Fibroblast of the aortic adventitia (primary cell): ENCODE data around the gene C4B. TPM values are rescaled to one million over a fixed set of nuclear protein-coding genes. Genes with fewer than 3 reads are reported as not detected.
"Not testable (repeated sequence)": the region's sequence is repeated elsewhere in the genome, so short reads cannot be mapped to it uniquely, and the experiment has no call there.

ENCODE experiments used
- DNase-seq: peaks from one replicate; pipeline ENCODE4 v3.0.0-alpha.2; 2010; ENCODE audit warnings: low read depth
- H3K4me3 ChIP-seq: 2 replicates; pipeline ENCODE4 v1.5.1; 2011; ENCODE audit warnings: low read depth, mild to moderate bottlenecking, control low read depth, low read length, moderate library complexity
- total RNA-seq: library from RNA; depleted of rRNA; stranded (reverse); fragments of >200 nt; gene quantifications from 2 replicates; pipeline ENCODE4 v1.2.3, GENCODE V29; 2012; ENCODE audit warnings: low replicate concordance
- TF ChIP-seq, protein P1 (sequence below): IDR thresholded peaks from 2 replicates; pipeline ENCODE4 v1.5.1; 2011; ENCODE audit warnings: mild to moderate bottlenecking, low read length, control low read depth, inconsistent platforms; ENCODE audit not compliant: insufficient read depth

C4B gene
- total RNA-seq, 1 donor, result 4.1 TPM

GRCh38 chr6:32040299-32041049 is 25.9 kb downstream of the C4B start:
- DNase-seq, H3K4me3 ChIP-seq: not testable (repeated sequence)

DNA sequence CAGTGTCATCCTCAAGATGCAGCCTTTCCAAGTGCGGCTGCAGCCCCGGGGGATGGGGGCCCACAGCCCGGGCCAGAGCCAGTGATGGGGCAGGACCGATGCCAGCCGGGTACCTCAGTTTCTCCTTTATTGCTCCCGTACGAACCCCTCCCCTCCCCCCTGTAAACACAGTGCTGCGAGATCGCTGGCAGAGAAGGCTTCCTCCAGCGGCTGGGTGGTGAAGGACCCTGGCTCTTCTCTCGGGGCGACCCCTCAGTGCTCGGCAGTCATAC is 26.4 kb downstream of the C4B start:
- DNase-seq, H3K4me3 ChIP-seq: not testable (repeated sequence)

GRCh38 chr6:32041385-32041784 is 26.8 kb downstream of the C4B start:
- DNase-seq, result not testable (repeated sequence)

GRCh38 chr6:32042276-32042675 is 27.7 kb downstream of the C4B start:
- not testable (repeated sequence) for DNase-seq, H3K4me3 ChIP-seq

More at GRCh38 chr6:32041385-32041784, 26.8 kb downstream of the C4B start:
- not testable (repeated sequence) for H3K4me3 ChIP-seq

DNA sequence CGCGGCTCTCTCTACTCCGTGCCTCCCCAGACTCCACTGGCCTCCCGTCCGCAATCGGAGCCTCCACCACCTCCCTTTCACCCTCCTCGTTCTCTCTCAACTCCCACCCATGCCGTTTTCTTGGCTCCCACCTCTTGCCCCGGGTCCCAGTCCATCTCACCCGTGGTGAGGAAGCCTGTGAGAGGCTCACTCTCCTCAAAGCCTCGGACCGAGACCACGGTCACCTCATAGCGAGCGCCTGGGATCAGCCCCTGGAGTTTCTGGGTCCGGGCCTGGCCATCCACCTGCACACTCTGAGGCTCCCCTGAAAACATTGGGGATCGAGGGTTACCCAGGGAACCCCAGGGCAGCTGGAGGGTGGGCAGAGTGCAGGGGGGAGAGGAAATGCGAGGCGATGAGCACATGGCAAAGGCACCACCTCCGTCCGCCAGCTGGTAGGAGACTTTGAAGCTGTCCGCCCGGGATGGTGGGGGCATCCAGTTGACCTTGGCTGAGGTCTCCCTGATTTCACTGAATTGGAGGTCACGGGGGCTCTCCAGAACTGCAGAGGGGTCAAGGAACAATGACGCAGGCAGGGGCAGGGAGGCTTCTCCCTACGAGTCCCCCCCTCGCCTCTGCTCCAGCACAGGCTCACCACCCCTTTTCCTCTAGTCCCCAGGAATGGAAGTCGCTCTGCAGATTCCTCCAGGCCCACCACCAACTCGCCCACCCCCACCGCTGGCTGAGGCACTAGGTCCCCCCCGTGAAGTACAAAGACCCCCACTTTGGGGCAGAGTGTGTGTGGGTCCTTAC is 29.2 kb downstream of the C4B start:
- H3K4me3 ChIP-seq, DNase-seq: not testable (repeated sequence)

DNA sequence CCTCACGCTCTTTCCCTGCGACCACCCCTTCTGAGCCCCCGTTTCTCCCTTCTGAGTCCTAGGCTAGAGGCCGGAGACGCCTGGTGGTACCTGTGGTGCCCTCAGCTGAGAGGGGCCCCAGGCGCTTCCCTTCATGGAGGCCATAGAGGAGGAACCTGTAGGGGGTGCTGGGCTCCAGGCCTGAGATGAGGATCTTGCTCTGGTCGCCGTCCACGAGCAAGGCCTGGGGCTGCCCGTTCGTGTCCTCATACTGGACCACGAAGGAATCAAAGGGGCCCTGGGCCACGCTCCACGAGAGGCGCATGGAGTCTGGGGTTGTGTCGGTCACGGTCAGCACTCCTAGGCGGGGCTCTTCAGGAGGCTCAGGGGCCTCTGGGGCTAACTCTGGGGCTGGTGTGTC is 30.3 kb downstream of the C4B start:
- not testable (repeated sequence) for H3K4me3 ChIP-seq, DNase-seq

DNA sequence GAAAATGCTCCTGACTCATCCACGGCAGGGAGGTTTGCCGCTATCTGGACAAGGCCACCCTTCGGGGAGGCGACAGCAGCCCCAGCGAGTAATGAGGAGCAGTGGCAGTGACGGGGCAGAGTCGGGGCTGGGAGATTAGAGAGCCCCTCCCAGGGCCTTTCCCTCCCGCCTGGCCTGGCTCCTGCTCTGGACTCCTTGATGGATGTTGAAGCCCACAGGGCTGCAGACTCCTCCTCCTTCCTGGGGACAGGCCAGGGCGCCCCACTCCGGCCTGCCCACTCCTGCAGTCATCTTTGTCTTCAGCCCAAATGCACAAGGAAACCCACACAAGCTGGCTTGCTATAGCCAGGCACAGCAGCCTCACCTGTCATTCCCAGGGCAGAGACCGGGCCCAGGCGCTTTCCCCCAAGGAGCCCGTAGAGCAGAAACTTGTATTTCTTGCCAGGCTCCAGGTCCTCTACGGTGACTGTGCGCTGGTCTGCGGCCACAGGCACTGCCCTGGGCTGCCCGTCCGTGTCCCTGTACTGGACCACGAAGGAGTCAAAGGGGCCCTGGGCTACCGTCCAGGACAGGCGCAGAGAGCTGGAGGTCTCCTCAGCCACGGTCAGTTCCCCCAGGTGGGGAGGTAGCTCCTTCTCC is 31.3 kb downstream of the C4B start:
- TF ChIP-seq, protein P1, sequence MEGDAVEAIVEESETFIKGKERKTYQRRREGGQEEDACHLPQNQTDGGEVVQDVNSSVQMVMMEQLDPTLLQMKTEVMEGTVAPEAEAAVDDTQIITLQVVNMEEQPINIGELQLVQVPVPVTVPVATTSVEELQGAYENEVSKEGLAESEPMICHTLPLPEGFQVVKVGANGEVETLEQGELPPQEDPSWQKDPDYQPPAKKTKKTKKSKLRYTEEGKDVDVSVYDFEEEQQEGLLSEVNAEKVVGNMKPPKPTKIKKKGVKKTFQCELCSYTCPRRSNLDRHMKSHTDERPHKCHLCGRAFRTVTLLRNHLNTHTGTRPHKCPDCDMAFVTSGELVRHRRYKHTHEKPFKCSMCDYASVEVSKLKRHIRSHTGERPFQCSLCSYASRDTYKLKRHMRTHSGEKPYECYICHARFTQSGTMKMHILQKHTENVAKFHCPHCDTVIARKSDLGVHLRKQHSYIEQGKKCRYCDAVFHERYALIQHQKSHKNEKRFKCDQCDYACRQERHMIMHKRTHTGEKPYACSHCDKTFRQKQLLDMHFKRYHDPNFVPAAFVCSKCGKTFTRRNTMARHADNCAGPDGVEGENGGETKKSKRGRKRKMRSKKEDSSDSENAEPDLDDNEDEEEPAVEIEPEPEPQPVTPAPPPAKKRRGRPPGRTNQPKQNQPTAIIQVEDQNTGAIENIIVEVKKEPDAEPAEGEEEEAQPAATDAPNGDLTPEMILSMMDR, result no peak
- H3K4me3 ChIP-seq, result no peak overlapping the region
- DNase-seq, result peak; percentile 7

- H3K4me3 ChIP-seq, result no peak overlapping the region
- DNase-seq, result peak; percentile 22
- TF ChIP-seq, protein P1, result peak; percentile 6
Observed at GRCh38 chr6:32046450-32047083, 32.0 kb downstream of the C4B start.

GRCh38 chr6:32047084-32047478 is 32.5 kb downstream of the C4B start:
- TF ChIP-seq, protein P1, result no peak
- no peak overlapping the region for H3K4me3 ChIP-seq
- DNase-seq, result peak; percentile 68

DNA sequence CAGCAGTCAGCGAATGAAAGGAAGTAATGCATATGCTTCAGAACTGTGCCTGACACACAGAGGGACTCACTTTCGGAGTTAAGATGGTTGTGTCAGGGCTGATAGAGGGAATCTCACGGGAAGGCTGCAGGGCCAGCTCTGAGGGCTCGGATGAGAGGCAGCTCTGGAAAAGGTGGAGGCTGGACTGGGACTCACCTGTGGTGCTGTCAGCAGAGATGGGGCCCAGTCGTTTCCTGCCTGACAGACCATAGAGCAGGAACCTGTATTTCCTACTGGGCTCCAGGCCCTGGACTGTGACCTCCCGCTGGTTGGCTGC is 32.9 kb downstream of the C4B start:
- no peak for DNase-seq
- H3K4me3 ChIP-seq, result no peak overlapping the region
- TF ChIP-seq, protein P1, result no peak
